Sigmoid colon (tissue), 7 donors: ENCODE results near the gene MERTK. TPM values are rescaled to one million over a fixed set of nuclear protein-coding genes. Genes with fewer than 3 reads are reported as not detected.
A peak's percentile ranks its signal among the peaks of the same experiment; 100 is the strongest.
"Not testable (repeated sequence)": the region's sequence is repeated elsewhere in the genome, so short reads cannot be mapped to it uniquely, and the experiment has no call there.

Experiments used
- DNase-seq: peaks from one replicate; pipeline ENCODE4 v3.0.0-alpha.2; 2019
- H3K27ac ChIP-seq, 4 donors: fragments of 200-600 bp; sonication (generic); one replicate each; pipeline ENCODE4 v1.5.1; 2016 to 2019; ENCODE audit warnings: mild to moderate bottlenecking in 1 of 4
- H3K27me3 ChIP-seq, 3 donors: fragments of 200-600 bp; sonication (generic); one replicate each; pipeline ENCODE4 v1.5.1; 2019; ENCODE audit warnings: mild to moderate bottlenecking in 1 of 3
- H3K36me3 ChIP-seq, 4 donors: fragments of 200-600 bp; sonication (generic); one replicate each; pipeline ENCODE4 v1.5.1; 2016 to 2019
- H3K4me1 ChIP-seq, 4 donors: fragments of 200-600 bp; sonication (generic); one replicate each; pipeline ENCODE4 v1.5.1; 2017 to 2019
- H3K4me3 ChIP-seq, 4 donors: fragments of 200-600 bp; sonication (generic); one replicate each; pipeline ENCODE4 v1.5.1; 2017 to 2019; ENCODE audit warnings: mild to moderate bottlenecking in 2 of 4, moderate library complexity in 1 of 4
- H3K9me3 ChIP-seq, 4 donors: fragments of 200-600 bp in 3 of 4; sonication (generic) in 3 of 4; one replicate each; pipeline versions ENCODE4 v1.5.1 to v1.6.1; 2013 to 2019
- CTCF ChIP-seq, 4 experiments: fragments of 450-650 bp in 3 of 4; fragments of 200-600 bp in 1 of 4; IDR thresholded peaks; one replicate each; pipeline ENCODE4 v1.5.1; 2016 to 2019; ENCODE audit warnings: antibody characterized with exemption in 4 of 4, mild to moderate bottlenecking in 3 of 4, moderate library complexity in 2 of 4
- EP300 ChIP-seq, 4 donors: sonication (generic); formaldehyde crosslinking; IDR thresholded peaks; one replicate each; pipeline ENCODE4 v1.6.1; 2017; ENCODE audit warnings: antibody characterized with exemption in 4 of 4
- POLR2A ChIP-seq, 2 donors: fragments of 450-650 bp; IDR thresholded peaks; one replicate each; pipeline ENCODE4 v1.6.1; 2016; ENCODE audit warnings: antibody characterized with exemption in 2 of 2, mild to moderate bottlenecking in 2 of 2, moderate library complexity in 2 of 2
- POLR2AphosphoS5 ChIP-seq, 4 donors: sonication (generic); formaldehyde crosslinking; IDR thresholded peaks; one replicate each; pipeline ENCODE4 v1.6.1; 2017; ENCODE audit warnings: antibody characterized with exemption in 4 of 4
- WGBS, 2 donors: extraction: QIAGEN DNeasy Blood & Tissue Kit; methylation state at CpG; one replicate each; pipeline ENCODE4 v1.1.7; 2013; 5-methylcytosine and 5-hydroxymethylcytosine counted together
- intact Hi-C: fragments of 100-400 bp; cut with DNase I; formaldehyde crosslinking; loops from one replicate; pipeline ENCODE4 v1.15.1; 2023
- polyA plus RNA-seq, 3 donors: library from polyadenylated mRNA; stranded (reverse); fragments of 200-250 nt; gene quantifications; one replicate each; pipeline ENCODE4 v1.2.3, GENCODE V29; 2013
- total RNA-seq, 4 donors: library from RNA; depleted of rRNA; stranded (reverse); fragments of >200 nt; gene quantifications; one replicate each; pipeline ENCODE4 v1.1.0, GENCODE V29; 2016
- donor health status: healthy with polysubstance abuse.
- donor health status: Bipolar disorder and iron deficiency.
- donor health status: healthy.

The MERTK gene
- total RNA-seq = 10 to 100 TPM; 14.4 to 31.6 (median 26.0) TPM
- 1 to 10 TPM; 2.4 to 6.2 (median 5.1) TPM for polyA plus RNA-seq

DNA sequence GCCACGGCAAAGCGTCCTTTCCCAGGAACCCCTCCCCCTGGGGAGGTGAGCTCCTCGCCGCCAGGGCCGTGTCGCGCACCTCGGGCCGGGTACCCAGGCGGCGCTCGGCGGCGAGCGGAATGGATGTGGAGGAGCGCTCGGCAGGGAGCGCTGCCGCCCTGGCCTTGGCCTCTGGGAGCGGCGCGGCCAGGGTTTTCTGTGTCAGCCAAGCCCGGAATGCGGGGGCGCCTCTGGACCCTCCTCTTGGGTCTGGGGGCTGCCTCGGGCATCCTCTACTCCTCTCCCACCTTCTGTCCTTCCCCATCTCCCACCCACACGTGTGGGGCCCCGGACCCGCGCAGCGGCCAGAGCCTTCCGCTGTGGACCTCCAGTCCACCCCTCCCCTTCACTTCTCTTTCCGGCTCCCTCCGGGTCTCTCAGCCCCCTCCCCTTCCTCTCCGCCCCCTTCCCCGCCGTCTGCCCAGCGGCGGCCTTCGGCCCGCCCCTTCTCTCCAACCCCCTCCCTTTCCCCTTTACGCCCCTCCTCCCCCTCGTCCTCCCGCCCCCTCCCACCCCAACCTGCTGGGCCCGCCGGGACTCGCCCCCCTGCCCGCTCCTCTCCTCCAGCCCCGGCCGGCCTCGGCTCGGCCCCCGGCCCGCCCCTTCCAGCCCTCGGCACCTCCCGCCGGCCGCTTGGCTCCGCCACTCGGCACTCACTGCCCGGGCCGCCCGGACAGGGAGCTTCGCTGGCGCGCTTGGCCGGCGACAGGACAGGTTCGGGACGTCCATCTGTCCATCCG lies at the start of gene MERTK:
Gene MERTK, plus strand, starts transcription at position 684 of the 779 bp plus-strand sequence. CDS start 129 bp downstream, outside the sequence.
- Histone ChIP-seq H3K36me3 (no peaks in the 10 kb centered on the region), H3K9me3 (no peaks in the 10 kb centered on the region), H3K27me3 (no peaks in the 10 kb centered on the region), H3K27ac (peak within 1 kb of the TSS; percentile 80 to 90 (median 88)), H3K4me1 (peaks cover 0 to 37% (median 23%) of the 10 kb centered on the region in 4 donors), H3K4me3 (peak within 1 kb of the TSS; percentile 70 to 80 (median 75))
- intact Hi-C loops = loop anchor here (2.0 to 10.0 kb wide), 5 partner anchors 49 to 749 kb away; partner anchors contain the start of genes SLC20A1, ZC3H6 and ZC3H8
- peak; percentile 95 for DNase-seq
- WGBS, 2 donors = 1% methylated on average over 71 of the region's 71 CpGs
- TF ChIP-seq CTCF (IDR thresholded peaks at IDR 0.05) (peak; percentile 43 to 49 (median 46)), EP300 (IDR thresholded peaks at IDR 0.05) (no peak), POLR2AphosphoS5 (IDR thresholded peaks at IDR 0.05) (peak; percentile 68 to 87 (median 76)), POLR2A (IDR thresholded peaks at IDR 0.05) (peak in 1 of 2 donors; percentile 42)

GRCh38 chr2:111850646-111851045 lies 47.8 kb upstream of the MERTK start:
- H3K9me3 ChIP-seq, H3K4me3 ChIP-seq, intact Hi-C loops, DNase-seq, H3K27ac ChIP-seq, H3K4me1 ChIP-seq, H3K27me3 ChIP-seq: not testable (repeated sequence)
- WGBS, 2 donors = 12 to 41% methylated on average over 4 of the region's 4 CpGs
- peaks cover 0 to 22% (median 0%) of the 10 kb centered on the region in 4 donors for H3K36me3 ChIP-seq
- TF ChIP-seq CTCF (IDR thresholded peaks at IDR 0.05) = peak in 1 of 4 experiments; percentile 28

GRCh38 chr2:111852544-111852943 lies 45.9 kb upstream of the MERTK start:
- H3K9me3 ChIP-seq, H3K4me1 ChIP-seq, intact Hi-C loops, H3K27me3 ChIP-seq, H3K27ac ChIP-seq, H3K4me3 ChIP-seq, DNase-seq: not testable (repeated sequence)
- 92 to 96% methylated on average over 3 of the region's 3 CpGs for WGBS, 2 donors
- peaks cover 0 to 31% (median 0%) of the 10 kb centered on the region in 4 donors for H3K36me3 ChIP-seq

- intact Hi-C loops, H3K4me1 ChIP-seq, H3K27me3 ChIP-seq, H3K9me3 ChIP-seq, H3K27ac ChIP-seq, DNase-seq, H3K4me3 ChIP-seq: not testable (repeated sequence)
- H3K36me3 ChIP-seq = peaks cover 0 to 34% (median 0%) of the 10 kb centered on the region in 4 donors
- WGBS, 2 donors = 33 to 80% methylated on average over 3 of the region's 3 CpGs
These were observed 38.4 kb upstream of the MERTK start for GRCh38 chr2:111860005-111860404.

DNA sequence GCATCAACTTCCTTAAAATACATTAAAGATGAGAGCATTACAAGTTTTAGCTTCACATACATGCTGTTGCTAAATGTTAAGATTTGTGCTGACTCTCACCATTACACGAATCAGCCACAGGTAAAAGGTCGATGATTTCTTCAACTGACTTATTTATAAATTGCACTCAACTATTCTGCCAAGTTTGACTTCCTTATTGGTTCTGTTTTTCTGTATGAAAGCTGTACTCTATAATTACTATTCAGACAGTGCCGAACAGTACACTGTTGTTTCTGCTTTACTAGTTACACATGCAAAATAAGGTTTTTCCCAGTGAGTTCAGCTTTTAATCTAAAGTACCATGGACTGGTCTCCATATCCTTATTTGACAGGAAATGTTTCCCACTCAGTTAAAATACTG lies 33.3 kb upstream of the MERTK start:
- 18 to 59% methylated on average over 2 of the region's 3 CpGs for WGBS, 2 donors
- DNase-seq, intact Hi-C loops: not testable (repeated sequence)

GRCh38 chr2:111872806-111873205 lies 25.6 kb upstream of the MERTK start:
- intact Hi-C loops, H3K27me3 ChIP-seq, H3K9me3 ChIP-seq, DNase-seq, H3K4me3 ChIP-seq, H3K27ac ChIP-seq, H3K4me1 ChIP-seq: not testable (repeated sequence)
- H3K36me3 ChIP-seq = peaks cover 0 to 36% (median 2%) of the 10 kb centered on the region in 4 donors
- WGBS, 2 donors = 95 to 96% methylated on average over 2 of the region's 2 CpGs

More for the DNA sequence above, 33.3 kb upstream of the MERTK start:
- H3K4me3 ChIP-seq, H3K27me3 ChIP-seq, H3K4me1 ChIP-seq, H3K27ac ChIP-seq, H3K9me3 ChIP-seq: not testable (repeated sequence)
- peaks cover 0 to 26% (median 0%) of the 10 kb centered on the region in 4 donors for H3K36me3 ChIP-seq
